ENCODE data around the gene SP1.
A peak's percentile ranks its signal among the peaks of the same experiment; 100 is the strongest.

DNA sequence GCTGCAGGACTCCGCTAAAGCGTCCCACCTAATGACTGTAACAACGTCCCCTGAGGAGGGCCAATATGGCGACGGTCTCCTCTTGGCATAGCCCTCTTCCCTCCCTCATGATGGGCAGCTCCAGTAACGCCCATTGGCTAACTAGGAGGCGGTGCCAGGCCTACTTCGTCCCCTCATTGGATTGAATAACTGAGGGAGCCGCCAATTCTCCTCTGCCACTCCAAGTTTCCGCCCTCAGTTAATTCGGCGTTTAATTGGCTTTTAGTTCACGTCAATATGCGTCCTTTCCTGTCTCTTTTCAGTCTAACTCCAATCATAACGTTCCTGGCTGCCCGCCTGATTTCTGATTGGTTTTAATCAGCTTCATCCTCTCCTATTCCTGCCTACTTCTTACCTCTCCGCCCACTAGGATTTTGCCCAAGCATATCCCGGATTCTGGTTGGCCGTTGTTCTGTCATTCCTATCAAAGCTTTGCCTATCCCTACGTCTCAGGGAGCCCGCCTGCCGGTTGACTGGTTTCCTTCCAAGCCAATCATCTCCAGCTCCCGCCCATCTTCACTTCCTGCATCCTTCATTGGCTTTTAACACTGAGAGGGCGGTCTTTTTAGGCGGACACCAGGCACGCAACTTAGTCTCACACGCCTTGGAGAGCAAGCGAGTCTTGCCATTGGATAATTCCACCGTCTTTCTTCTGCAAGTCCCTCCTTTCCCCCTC is 430 bp upstream of the SP1 start:
- TF ChIP-seq, protein P1, sequence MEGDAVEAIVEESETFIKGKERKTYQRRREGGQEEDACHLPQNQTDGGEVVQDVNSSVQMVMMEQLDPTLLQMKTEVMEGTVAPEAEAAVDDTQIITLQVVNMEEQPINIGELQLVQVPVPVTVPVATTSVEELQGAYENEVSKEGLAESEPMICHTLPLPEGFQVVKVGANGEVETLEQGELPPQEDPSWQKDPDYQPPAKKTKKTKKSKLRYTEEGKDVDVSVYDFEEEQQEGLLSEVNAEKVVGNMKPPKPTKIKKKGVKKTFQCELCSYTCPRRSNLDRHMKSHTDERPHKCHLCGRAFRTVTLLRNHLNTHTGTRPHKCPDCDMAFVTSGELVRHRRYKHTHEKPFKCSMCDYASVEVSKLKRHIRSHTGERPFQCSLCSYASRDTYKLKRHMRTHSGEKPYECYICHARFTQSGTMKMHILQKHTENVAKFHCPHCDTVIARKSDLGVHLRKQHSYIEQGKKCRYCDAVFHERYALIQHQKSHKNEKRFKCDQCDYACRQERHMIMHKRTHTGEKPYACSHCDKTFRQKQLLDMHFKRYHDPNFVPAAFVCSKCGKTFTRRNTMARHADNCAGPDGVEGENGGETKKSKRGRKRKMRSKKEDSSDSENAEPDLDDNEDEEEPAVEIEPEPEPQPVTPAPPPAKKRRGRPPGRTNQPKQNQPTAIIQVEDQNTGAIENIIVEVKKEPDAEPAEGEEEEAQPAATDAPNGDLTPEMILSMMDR (conservative IDR thresholded peaks at IDR 0.05; ENCODE audit: low read depth in 2 of 2) = no peak
- TF ChIP-seq, protein P2, sequence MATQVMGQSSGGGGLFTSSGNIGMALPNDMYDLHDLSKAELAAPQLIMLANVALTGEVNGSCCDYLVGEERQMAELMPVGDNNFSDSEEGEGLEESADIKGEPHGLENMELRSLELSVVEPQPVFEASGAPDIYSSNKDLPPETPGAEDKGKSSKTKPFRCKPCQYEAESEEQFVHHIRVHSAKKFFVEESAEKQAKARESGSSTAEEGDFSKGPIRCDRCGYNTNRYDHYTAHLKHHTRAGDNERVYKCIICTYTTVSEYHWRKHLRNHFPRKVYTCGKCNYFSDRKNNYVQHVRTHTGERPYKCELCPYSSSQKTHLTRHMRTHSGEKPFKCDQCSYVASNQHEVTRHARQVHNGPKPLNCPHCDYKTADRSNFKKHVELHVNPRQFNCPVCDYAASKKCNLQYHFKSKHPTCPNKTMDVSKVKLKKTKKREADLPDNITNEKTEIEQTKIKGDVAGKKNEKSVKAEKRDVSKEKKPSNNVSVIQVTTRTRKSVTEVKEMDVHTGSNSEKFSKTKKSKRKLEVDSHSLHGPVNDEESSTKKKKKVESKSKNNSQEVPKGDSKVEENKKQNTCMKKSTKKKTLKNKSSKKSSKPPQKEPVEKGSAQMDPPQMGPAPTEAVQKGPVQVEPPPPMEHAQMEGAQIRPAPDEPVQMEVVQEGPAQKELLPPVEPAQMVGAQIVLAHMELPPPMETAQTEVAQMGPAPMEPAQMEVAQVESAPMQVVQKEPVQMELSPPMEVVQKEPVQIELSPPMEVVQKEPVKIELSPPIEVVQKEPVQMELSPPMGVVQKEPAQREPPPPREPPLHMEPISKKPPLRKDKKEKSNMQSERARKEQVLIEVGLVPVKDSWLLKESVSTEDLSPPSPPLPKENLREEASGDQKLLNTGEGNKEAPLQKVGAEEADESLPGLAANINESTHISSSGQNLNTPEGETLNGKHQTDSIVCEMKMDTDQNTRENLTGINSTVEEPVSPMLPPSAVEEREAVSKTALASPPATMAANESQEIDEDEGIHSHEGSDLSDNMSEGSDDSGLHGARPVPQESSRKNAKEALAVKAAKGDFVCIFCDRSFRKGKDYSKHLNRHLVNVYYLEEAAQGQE (IDR thresholded peaks at IDR 0.05; ENCODE audit: unreplicated experiment) = no peak
- TF ChIP-seq NANOG (IDR thresholded peaks at IDR 0.05; ENCODE audit: borderline replicate concordance) = no peak
- TF ChIP-seq ZNF114 (CRISPR knock-in tag; IDR thresholded peaks at IDR 0.05) = no peak
- peak; percentile 96 for TF ChIP-seq POLR2AphosphoS5 (IDR thresholded peaks at IDR 0.05; ENCODE audit: low read depth)
- no peak for TF ChIP-seq EZH2 (IDR thresholded peaks at IDR 0.05; ENCODE audit: low read depth, unreplicated experiment)
- TF ChIP-seq CREB1 (CRISPR knock-in tag; IDR thresholded peaks at IDR 0.05; ENCODE audit: low read depth) = peak; percentile 88
- no peak for TF ChIP-seq EZH2phosphoT487 (IDR thresholded peaks at IDR 0.05; ENCODE audit: unreplicated experiment)
- TF ChIP-seq, protein P3, sequence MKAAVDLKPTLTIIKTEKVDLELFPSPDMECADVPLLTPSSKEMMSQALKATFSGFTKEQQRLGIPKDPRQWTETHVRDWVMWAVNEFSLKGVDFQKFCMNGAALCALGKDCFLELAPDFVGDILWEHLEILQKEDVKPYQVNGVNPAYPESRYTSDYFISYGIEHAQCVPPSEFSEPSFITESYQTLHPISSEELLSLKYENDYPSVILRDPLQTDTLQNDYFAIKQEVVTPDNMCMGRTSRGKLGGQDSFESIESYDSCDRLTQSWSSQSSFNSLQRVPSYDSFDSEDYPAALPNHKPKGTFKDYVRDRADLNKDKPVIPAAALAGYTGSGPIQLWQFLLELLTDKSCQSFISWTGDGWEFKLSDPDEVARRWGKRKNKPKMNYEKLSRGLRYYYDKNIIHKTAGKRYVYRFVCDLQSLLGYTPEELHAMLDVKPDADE (IDR thresholded peaks at IDR 0.05) = peak; percentile 65
- TF ChIP-seq ZNF331 (CRISPR knock-in tag; IDR thresholded peaks at IDR 0.05; ENCODE audit: low read depth) = no peak
- no peak for TF ChIP-seq JUNB (IDR thresholded peaks at IDR 0.05; ENCODE audit: unreplicated experiment)
- no peak for TF ChIP-seq STAT1 (IDR thresholded peaks at IDR 0.05; ENCODE audit: unreplicated experiment)
- TF ChIP-seq, protein P4, sequence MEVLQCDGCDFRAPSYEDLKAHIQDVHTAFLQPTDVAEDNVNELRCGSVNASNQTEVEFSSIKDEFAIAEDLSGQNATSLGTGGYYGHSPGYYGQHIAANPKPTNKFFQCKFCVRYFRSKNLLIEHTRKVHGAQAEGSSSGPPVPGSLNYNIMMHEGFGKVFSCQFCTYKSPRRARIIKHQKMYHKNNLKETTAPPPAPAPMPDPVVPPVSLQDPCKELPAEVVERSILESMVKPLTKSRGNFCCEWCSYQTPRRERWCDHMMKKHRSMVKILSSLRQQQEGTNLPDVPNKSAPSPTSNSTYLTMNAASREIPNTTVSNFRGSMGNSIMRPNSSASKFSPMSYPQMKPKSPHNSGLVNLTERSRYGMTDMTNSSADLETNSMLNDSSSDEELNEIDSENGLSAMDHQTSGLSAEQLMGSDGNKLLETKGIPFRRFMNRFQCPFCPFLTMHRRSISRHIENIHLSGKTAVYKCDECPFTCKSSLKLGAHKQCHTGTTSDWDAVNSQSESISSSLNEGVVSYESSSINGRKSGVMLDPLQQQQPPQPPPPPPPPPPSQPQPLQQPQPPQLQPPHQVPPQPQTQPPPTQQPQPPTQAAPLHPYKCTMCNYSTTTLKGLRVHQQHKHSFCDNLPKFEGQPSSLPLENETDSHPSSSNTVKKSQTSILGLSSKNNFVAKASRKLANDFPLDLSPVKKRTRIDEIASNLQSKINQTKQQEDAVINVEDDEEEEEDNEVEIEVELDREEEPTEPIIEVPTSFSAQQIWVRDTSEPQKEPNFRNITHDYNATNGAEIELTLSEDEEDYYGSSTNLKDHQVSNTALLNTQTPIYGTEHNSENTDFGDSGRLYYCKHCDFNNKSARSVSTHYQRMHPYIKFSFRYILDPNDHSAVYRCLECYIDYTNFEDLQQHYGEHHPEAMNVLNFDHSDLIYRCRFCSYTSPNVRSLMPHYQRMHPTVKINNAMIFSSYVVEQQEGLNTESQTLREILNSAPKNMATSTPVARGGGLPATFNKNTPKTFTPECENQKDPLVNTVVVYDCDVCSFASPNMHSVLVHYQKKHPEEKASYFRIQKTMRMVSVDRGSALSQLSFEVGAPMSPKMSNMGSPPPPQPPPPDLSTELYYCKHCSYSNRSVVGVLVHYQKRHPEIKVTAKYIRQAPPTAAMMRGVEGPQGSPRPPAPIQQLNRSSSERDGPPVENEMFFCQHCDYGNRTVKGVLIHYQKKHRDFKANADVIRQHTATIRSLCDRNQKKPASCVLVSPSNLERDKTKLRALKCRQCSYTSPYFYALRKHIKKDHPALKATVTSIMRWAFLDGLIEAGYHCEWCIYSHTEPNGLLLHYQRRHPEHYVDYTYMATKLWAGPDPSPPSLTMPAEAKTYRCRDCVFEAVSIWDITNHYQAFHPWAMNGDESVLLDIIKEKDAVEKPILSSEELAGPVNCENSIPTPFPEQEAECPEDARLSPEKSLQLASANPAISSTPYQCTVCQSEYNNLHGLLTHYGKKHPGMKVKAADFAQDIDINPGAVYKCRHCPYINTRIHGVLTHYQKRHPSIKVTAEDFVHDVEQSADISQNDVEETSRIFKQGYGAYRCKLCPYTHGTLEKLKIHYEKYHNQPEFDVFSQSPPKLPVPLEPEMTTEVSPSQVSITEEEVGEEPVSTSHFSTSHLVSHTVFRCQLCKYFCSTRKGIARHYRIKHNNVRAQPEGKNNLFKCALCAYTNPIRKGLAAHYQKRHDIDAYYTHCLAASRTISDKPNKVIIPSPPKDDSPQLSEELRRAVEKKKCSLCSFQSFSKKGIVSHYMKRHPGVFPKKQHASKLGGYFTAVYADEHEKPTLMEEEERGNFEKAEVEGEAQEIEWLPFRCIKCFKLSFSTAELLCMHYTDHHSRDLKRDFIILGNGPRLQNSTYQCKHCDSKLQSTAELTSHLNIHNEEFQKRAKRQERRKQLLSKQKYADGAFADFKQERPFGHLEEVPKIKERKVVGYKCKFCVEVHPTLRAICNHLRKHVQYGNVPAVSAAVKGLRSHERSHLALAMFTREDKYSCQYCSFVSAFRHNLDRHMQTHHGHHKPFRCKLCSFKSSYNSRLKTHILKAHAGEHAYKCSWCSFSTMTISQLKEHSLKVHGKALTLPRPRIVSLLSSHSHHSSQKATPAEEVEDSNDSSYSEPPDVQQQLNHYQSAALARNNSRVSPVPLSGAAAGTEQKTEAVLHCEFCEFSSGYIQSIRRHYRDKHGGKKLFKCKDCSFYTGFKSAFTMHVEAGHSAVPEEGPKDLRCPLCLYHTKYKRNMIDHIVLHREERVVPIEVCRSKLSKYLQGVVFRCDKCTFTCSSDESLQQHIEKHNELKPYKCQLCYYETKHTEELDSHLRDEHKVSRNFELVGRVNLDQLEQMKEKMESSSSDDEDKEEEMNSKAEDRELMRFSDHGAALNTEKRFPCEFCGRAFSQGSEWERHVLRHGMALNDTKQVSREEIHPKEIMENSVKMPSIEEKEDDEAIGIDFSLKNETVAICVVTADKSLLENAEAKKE (CRISPR knock-in tag; IDR thresholded peaks at IDR 0.05) = no peak

All from GM23338 (cell line).